HUES48 (cell line): ENCODE data around the gene SSX2IP.
"Not testable (repeated sequence)": the region's sequence is repeated elsewhere in the genome, so short reads cannot be mapped to it uniquely, and the experiment has no call there.

Experiments
- H3K27ac ChIP-seq: one replicate; pipeline ENCODE4 v1.7.0; 2013; ENCODE audit warnings: low read depth, low read length, inconsistent platforms
- H3K27me3 ChIP-seq: 2 replicates; pipeline ENCODE4 v1.6.1; 2013; ENCODE audit warnings: mild to moderate bottlenecking, low read length; ENCODE audit not compliant: control insufficient read depth, insufficient read depth
- H3K36me3 ChIP-seq: 2 replicates; pipeline ENCODE4 v1.6.1; 2013; ENCODE audit warnings: low read length; ENCODE audit not compliant: control insufficient read depth, insufficient read depth
- H3K4me1 ChIP-seq: 2 replicates; pipeline ENCODE4 v1.6.1; 2013; ENCODE audit warnings: mild to moderate bottlenecking, low read length; ENCODE audit not compliant: control insufficient read depth, insufficient read depth
- H3K4me3 ChIP-seq: 2 replicates; pipeline ENCODE4 v1.5.1; 2013; ENCODE audit warnings: mild to moderate bottlenecking, low read depth, low read length
- H3K9ac ChIP-seq: 2 replicates; pipeline ENCODE4 v1.6.1; 2013; ENCODE audit warnings: mild to moderate bottlenecking, low read depth, low read length, moderate library complexity
- H3K9me3 ChIP-seq: 2 replicates; pipeline ENCODE4 v1.6.1; 2013; ENCODE audit warnings: low read length; ENCODE audit not compliant: control insufficient read depth, insufficient read depth

SSX2IP gene

GRCh38 chr1:84598846-84599741 lies 91.2 kb downstream of the SSX2IP start:
- Histone ChIP-seq H3K27ac (no peak overlapping the region), H3K4me1 (peaks cover 11% of the 10 kb centered on the region), H3K27me3 (no peaks in the 10 kb centered on the region), H3K9me3 (no peaks in the 10 kb centered on the region), H3K36me3 (no peaks in the 10 kb centered on the region), H3K4me3 (no peak overlapping the region), H3K9ac (no peak overlapping the region)

- Histone ChIP-seq H3K4me3 (no peak overlapping the region), H3K27ac (no peak overlapping the region), H3K9ac (no peak overlapping the region)
Observed at GRCh38 chr1:84598418-84598817, 91.8 kb downstream of the SSX2IP start.

GRCh38 chr1:84597011-84597410 lies 93.2 kb downstream of the SSX2IP start:
- H3K27me3 ChIP-seq = no peaks in the 10 kb centered on the region
- no peak overlapping the region for H3K4me3 ChIP-seq
- no peak overlapping the region for H3K27ac ChIP-seq
- H3K9ac ChIP-seq = no peak overlapping the region
- no peaks in the 10 kb centered on the region for H3K9me3 ChIP-seq
- H3K36me3 ChIP-seq = no peaks in the 10 kb centered on the region
- 0 out of 2 replicates have a peak, but pooled peaks cover 5% of the 10 kb centered on the region for H3K4me1 ChIP-seq

More at GRCh38 chr1:84598418-84598817, 91.8 kb downstream of the SSX2IP start:
- Histone ChIP-seq H3K36me3 (no peaks in the 10 kb centered on the region), H3K9me3 (no peaks in the 10 kb centered on the region), H3K4me1 (peaks cover 8% of the 10 kb centered on the region), H3K27me3 (no peaks in the 10 kb centered on the region)

- not testable (repeated sequence) for H3K4me1 ChIP-seq, H3K9ac ChIP-seq, H3K27me3 ChIP-seq, H3K9me3 ChIP-seq, H3K27ac ChIP-seq, H3K4me3 ChIP-seq, H3K36me3 ChIP-seq
Observed at GRCh38 chr1:84594959-84595358, 95.3 kb downstream of the SSX2IP start.
